ENCODE results near the gene RUNX2. TPM values are rescaled to one million over a fixed set of nuclear protein-coding genes. Genes with fewer than 3 reads are reported as not detected.

Gene RUNX2
- polyA plus RNA-seq, 1 of the 3 experiments (the other 2 are of a cell fraction) = 4.4 TPM

GRCh38 chr6:45495429-45496084 lies 167.4 kb downstream of the RUNX2 start:
- no peaks in the 10 kb centered on the region for H3F3A ChIP-seq (replicated peaks; ENCODE audit: insufficient read depth)
- ChIA-PET POLR2A (no interaction called here), CTCF (no interaction called here)
- no peak overlapping the region for H3K4me3 ChIP-seq (ENCODE audit: low read depth in 2 of 2, low read length in 1 of 2)
- H2AFZ ChIP-seq (ENCODE audit: low read depth) = no peak overlapping the region
- WGBS (ENCODE audit: low lambda C conversion rate) = 54% methylated on average over 3 of the region's 3 CpGs
- no peak overlapping the region for H3K9ac ChIP-seq
- no peaks in the 10 kb centered on the region for H3K9me2 ChIP-seq
- H3K9me3 ChIP-seq = no peaks in the 10 kb centered on the region
- H3K79me2 ChIP-seq (ENCODE audit: insufficient read depth) = no peaks in the 10 kb centered on the region
- H3K36me3 ChIP-seq (replicated peaks in 1 of 2; ENCODE audit: control insufficient read depth in 1 of 2, insufficient read depth in 2 of 2, low read length in 1 of 2) = peaks cover 2 to 3% of the 10 kb centered on the region in 2 experiments
- no peak overlapping the region for H3K4me2 ChIP-seq
- no peaks in the 10 kb centered on the region for H4K20me1 ChIP-seq (ENCODE audit: insufficient read depth)
- H3K4me1 ChIP-seq (ENCODE audit: control insufficient read depth in 1 of 2, insufficient read depth in 2 of 2, low read depth in 1 of 2, low read length in 1 of 2) = no peaks in the 10 kb centered on the region
- TF ChIP-seq FOXM1 (IDR thresholded peaks at IDR 0.05; ENCODE audit: low read depth) (no peak), TAF1 (IDR thresholded peaks at IDR 0.05; ENCODE audit: borderline replicate concordance, low read depth, low read length) (no peak), ELF1 (IDR thresholded peaks at IDR 0.05) (no peak), MEF2A (IDR thresholded peaks at IDR 0.05; ENCODE audit: borderline replicate concordance, low read depth) (no peak)
- no peaks in the 10 kb centered on the region for H3K27me3 ChIP-seq (ENCODE audit: insufficient read depth)
- no peak for DNase-seq
- no peak overlapping the region for H3K27ac ChIP-seq (ENCODE audit: low read depth in 2 of 2, low read length in 1 of 2)

GRCh38 chr6:45496085-45496433 lies 167.9 kb downstream of the RUNX2 start:
- CTCF ChIA-PET = no interaction called here
- Histone ChIP-seq H3K9me2 (no peaks in the 10 kb centered on the region), H3K36me3 (replicated peaks in 1 of 2; ENCODE audit: control insufficient read depth in 1 of 2, insufficient read depth in 2 of 2, low read length in 1 of 2) (peaks cover 2 to 3% of the 10 kb centered on the region in 2 experiments), H3K79me2 (ENCODE audit: insufficient read depth) (no peaks in the 10 kb centered on the region), H3K9me3 (no peaks in the 10 kb centered on the region), H3K4me1 (ENCODE audit: control insufficient read depth in 1 of 2, insufficient read depth in 2 of 2, low read depth in 1 of 2, low read length in 1 of 2) (no peaks in the 10 kb centered on the region), H3F3A (replicated peaks; ENCODE audit: insufficient read depth) (no peaks in the 10 kb centered on the region), H3K4me3 (ENCODE audit: low read depth in 2 of 2, low read length in 1 of 2) (no peak overlapping the region), H3K27ac (ENCODE audit: low read depth in 2 of 2, low read length in 1 of 2) (no peak overlapping the region), H4K20me1 (ENCODE audit: insufficient read depth) (no peaks in the 10 kb centered on the region), H3K4me2 (no peak overlapping the region), H2AFZ (ENCODE audit: low read depth) (no peak overlapping the region), H3K27me3 (ENCODE audit: insufficient read depth) (no peaks in the 10 kb centered on the region), H3K9ac (no peak overlapping the region)
- DNase-seq = no peak
- TF ChIP-seq NFIC (IDR thresholded peaks at IDR 0.05; ENCODE audit: borderline replicate concordance) (no peak), RCOR1 (IDR thresholded peaks at IDR 0.05; ENCODE audit: low read length) (no peak)
- POLR2A ChIA-PET = no interaction called here
- 74% methylated on average over 6 of the region's 6 CpGs for WGBS (ENCODE audit: low lambda C conversion rate)

- Histone ChIP-seq H3K27ac (ENCODE audit: low read depth in 2 of 2, low read length in 1 of 2) (no peak overlapping the region), H3K4me1 (ENCODE audit: control insufficient read depth in 1 of 2, insufficient read depth in 2 of 2, low read depth in 1 of 2, low read length in 1 of 2) (no peaks in the 10 kb centered on the region), H2AFZ (ENCODE audit: low read depth) (no peak overlapping the region), H3K27me3 (ENCODE audit: insufficient read depth) (no peaks in the 10 kb centered on the region), H3K36me3 (replicated peaks in 1 of 2; ENCODE audit: control insufficient read depth in 1 of 2, insufficient read depth in 2 of 2, low read length in 1 of 2) (peaks cover 0 to 3% of the 10 kb centered on the region in 2 experiments), H3K79me2 (ENCODE audit: insufficient read depth) (no peaks in the 10 kb centered on the region), H3K9ac (no peak overlapping the region), H3K9me3 (no peaks in the 10 kb centered on the region), H3K4me2 (no peak overlapping the region), H4K20me1 (ENCODE audit: insufficient read depth) (no peaks in the 10 kb centered on the region), H3F3A (replicated peaks; ENCODE audit: insufficient read depth) (no peaks in the 10 kb centered on the region), H3K9me2 (no peaks in the 10 kb centered on the region), H3K4me3 (ENCODE audit: low read depth in 2 of 2, low read length in 1 of 2) (no peak overlapping the region)
- POLR2A ChIA-PET = no interaction called here
- CTCF ChIA-PET = no interaction called here
- 69% methylated on average over 1 of the region's 1 CpG for whole genome bisulfite sequencing (ENCODE audit: low lambda C conversion rate)
- DNase-seq = no peak
- TF ChIP-seq YY1 (IDR thresholded peaks at IDR 0.05; ENCODE audit: low read depth) (no peak), GATA2 (CRISPR knock-in tag; IDR thresholded peaks at IDR 0.05) (no peak)
These were observed 170.5 kb downstream of the RUNX2 start for GRCh38 chr6:45498591-45498990.
